ENCODE measurements around the gene SCYGR4. TPM values are rescaled to one million over a fixed set of nuclear protein-coding genes. Genes with fewer than 3 reads are reported as not detected.

SCYGR4 gene
- total RNA-seq (2013) = not detected
- polyA plus RNA-seq (not detected), polyA minus RNA-seq (not detected in 2 replicates), total RNA-seq (0 reads per million in 11 experiments)

GRCh38 chr2:227617316-227618230 lies at the start of gene SCYGR4:
Gene SCYGR4, plus strand, starts transcription at chr2:227617498. Its CDS starts 0 bp downstream, at chr2:227617498.
- Mint-ChIP-seq H3K27me3 (ENCODE audit: low read depth in 3 of 3) (peaks cover 3 to 22% (median 9%) of the 10 kb centered on the region in 3 donors), H3K9me3 (peaks cover 0 to 4% (median 1%) of the 10 kb centered on the region in 7 donors), H3K27ac (no peak within 1 kb of the TSS), H3K36me3 (no peaks in the 10 kb centered on the region), H3K4me3 (no peak within 1 kb of the TSS), H3K4me1 (peaks cover 1% of the 10 kb centered on the region)
- Histone ChIP-seq H3K4me2 (replicated peaks; ENCODE audit: extremely low read depth, low read length, poor library complexity, severe bottlenecking) (no peak within 1 kb of the TSS), H4K20me1 (ENCODE audit: insufficient read depth, low read length) (no peaks in the 10 kb centered on the region), H3K9me3 (replicated peaks in 1 of 2; ENCODE audit: control insufficient read depth in 1 of 2, insufficient read depth in 1 of 2, low read length in 2 of 2) (no peaks in the 10 kb centered on the region), H2AFZ (ENCODE audit: insufficient read depth, low read depth, low read length, poor library complexity, severe bottlenecking) (no peak within 1 kb of the TSS), H3K9ac (ENCODE audit: insufficient read depth, low read length, poor library complexity, severe bottlenecking) (no peak within 1 kb of the TSS), H3K4me3 (replicated peaks in 1 of 3; ENCODE audit: low read depth in 2 of 3, low read length in 3 of 3) (no peak within 1 kb of the TSS), H3K27me3 (ENCODE audit: control insufficient read depth in 2 of 2, insufficient read depth in 2 of 2, low read length in 2 of 2) (peaks cover 7 to 9% of the 10 kb centered on the region in 2 donors), H3K4me1 (ENCODE audit: control insufficient read depth in 1 of 2, insufficient read depth in 2 of 2, low read length in 2 of 2) (no peaks in the 10 kb centered on the region), H3K27ac (ENCODE audit: low read depth in 1 of 2, low read length in 2 of 2) (no peak within 1 kb of the TSS), H3K79me2 (ENCODE audit: insufficient read depth, low read length) (no peaks in the 10 kb centered on the region), H3K36me3 (replicated peaks in 1 of 2; ENCODE audit: control insufficient read depth in 1 of 2, insufficient read depth in 2 of 2, low read length in 2 of 2) (no peaks in the 10 kb centered on the region)
- intact Hi-C loops (cut with micrococcal nuclease) = no loop called here
- TF ChIP-seq CTCF (IDR thresholded peaks at IDR 0.05) = no peak
- no peak for DNase-seq
- 89% methylated on average over 12 of the region's 20 CpGs for WGBS (ENCODE audit: insufficient coverage)

DNA sequence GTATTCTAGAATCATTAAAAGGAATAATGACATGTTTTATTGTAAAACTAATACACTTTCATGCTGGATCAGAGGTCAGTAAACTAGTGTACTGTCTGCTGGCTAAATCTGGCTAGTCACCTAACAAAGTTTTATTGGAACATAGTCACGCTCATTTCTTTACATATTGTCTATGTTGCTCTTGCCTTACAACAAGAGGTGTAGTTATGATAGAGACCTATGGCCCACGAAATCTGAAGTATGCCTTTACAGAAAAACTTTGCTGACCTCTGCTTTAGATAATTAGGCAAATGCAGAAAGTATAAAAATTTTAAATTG lies 48.5 kb upstream of the SCYGR4 start:
- H2AFZ ChIP-seq (ENCODE audit: insufficient read depth, low read depth, low read length, poor library complexity, severe bottlenecking) = no peak overlapping the region
- Mint-ChIP-seq H3K36me3 (peaks cover 13% of the 10 kb centered on the region in 2 donors), H3K4me3 (no peak overlapping the region), H3K27ac (no peak overlapping the region), H3K9me3 (no peaks in the 10 kb centered on the region), H3K4me1 (no peaks in the 10 kb centered on the region), H3K27me3 (ENCODE audit: low read depth in 3 of 3) (peaks cover 0 to 9% (median under 1%) of the 10 kb centered on the region in 3 donors)
- H3K9me3 ChIP-seq (replicated peaks in 1 of 2; ENCODE audit: control insufficient read depth in 1 of 2, insufficient read depth in 1 of 2, low read length in 2 of 2) = no peaks in the 10 kb centered on the region
- no peak for TF ChIP-seq CTCF (IDR thresholded peaks at IDR 0.05)
- intact Hi-C loops (cut with micrococcal nuclease) = no loop called here
- H4K20me1 ChIP-seq (ENCODE audit: insufficient read depth, low read length) = peaks cover 22% of the 10 kb centered on the region
- no CpG with 5 or more reads among the region's 2 CpGs for WGBS (ENCODE audit: insufficient coverage)
- no peak overlapping the region for H3K4me3 ChIP-seq (replicated peaks in 1 of 3; ENCODE audit: low read depth in 2 of 3, low read length in 3 of 3)
- no peak overlapping the region for H3K4me2 ChIP-seq (replicated peaks; ENCODE audit: extremely low read depth, low read length, poor library complexity, severe bottlenecking)
- no peak overlapping the region for H3K9ac ChIP-seq (ENCODE audit: insufficient read depth, low read length, poor library complexity, severe bottlenecking)
- H3K27me3 ChIP-seq (ENCODE audit: control insufficient read depth in 2 of 2, insufficient read depth in 2 of 2, low read length in 2 of 2) = no peaks in the 10 kb centered on the region
- peaks cover 0 to 16% of the 10 kb centered on the region in 2 donors for H3K36me3 ChIP-seq (replicated peaks in 1 of 2; ENCODE audit: control insufficient read depth in 1 of 2, insufficient read depth in 2 of 2, low read length in 2 of 2)
- H3K79me2 ChIP-seq (ENCODE audit: insufficient read depth, low read length) = no peaks in the 10 kb centered on the region
- no peaks in the 10 kb centered on the region for H3K4me1 ChIP-seq (ENCODE audit: control insufficient read depth in 1 of 2, insufficient read depth in 2 of 2, low read length in 2 of 2)
- no peak for DNase-seq
- H3K27ac ChIP-seq (ENCODE audit: low read depth in 1 of 2, low read length in 2 of 2) = no peak overlapping the region
